ENCODE results near the gene OR5I1.

DNA sequence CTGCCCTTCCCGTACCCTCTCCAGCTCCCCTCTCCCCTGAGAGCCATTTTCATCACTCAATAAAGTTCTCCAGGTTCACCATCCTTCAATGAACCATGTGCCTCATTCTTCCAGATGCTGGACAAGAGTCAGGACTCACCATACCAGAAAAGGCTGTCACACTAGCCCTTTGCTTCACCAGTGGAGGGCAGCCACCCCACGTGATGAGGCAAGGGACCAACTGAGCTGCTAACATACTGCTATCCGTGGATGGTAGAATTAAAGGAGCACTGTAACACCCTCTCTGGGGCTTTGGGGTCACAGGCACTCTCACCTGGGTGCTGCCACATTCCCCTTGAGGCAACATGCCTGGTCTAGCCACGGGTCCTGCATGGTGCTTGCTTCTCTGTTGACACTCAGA, 13.1 kb upstream of the OR5I1 start:
- TF ChIP-seq, protein P1, sequence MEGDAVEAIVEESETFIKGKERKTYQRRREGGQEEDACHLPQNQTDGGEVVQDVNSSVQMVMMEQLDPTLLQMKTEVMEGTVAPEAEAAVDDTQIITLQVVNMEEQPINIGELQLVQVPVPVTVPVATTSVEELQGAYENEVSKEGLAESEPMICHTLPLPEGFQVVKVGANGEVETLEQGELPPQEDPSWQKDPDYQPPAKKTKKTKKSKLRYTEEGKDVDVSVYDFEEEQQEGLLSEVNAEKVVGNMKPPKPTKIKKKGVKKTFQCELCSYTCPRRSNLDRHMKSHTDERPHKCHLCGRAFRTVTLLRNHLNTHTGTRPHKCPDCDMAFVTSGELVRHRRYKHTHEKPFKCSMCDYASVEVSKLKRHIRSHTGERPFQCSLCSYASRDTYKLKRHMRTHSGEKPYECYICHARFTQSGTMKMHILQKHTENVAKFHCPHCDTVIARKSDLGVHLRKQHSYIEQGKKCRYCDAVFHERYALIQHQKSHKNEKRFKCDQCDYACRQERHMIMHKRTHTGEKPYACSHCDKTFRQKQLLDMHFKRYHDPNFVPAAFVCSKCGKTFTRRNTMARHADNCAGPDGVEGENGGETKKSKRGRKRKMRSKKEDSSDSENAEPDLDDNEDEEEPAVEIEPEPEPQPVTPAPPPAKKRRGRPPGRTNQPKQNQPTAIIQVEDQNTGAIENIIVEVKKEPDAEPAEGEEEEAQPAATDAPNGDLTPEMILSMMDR (IDR thresholded peaks at IDR 0.05; ENCODE audit: insufficient read depth, low read length): no peak
- TF ChIP-seq, protein P2, sequence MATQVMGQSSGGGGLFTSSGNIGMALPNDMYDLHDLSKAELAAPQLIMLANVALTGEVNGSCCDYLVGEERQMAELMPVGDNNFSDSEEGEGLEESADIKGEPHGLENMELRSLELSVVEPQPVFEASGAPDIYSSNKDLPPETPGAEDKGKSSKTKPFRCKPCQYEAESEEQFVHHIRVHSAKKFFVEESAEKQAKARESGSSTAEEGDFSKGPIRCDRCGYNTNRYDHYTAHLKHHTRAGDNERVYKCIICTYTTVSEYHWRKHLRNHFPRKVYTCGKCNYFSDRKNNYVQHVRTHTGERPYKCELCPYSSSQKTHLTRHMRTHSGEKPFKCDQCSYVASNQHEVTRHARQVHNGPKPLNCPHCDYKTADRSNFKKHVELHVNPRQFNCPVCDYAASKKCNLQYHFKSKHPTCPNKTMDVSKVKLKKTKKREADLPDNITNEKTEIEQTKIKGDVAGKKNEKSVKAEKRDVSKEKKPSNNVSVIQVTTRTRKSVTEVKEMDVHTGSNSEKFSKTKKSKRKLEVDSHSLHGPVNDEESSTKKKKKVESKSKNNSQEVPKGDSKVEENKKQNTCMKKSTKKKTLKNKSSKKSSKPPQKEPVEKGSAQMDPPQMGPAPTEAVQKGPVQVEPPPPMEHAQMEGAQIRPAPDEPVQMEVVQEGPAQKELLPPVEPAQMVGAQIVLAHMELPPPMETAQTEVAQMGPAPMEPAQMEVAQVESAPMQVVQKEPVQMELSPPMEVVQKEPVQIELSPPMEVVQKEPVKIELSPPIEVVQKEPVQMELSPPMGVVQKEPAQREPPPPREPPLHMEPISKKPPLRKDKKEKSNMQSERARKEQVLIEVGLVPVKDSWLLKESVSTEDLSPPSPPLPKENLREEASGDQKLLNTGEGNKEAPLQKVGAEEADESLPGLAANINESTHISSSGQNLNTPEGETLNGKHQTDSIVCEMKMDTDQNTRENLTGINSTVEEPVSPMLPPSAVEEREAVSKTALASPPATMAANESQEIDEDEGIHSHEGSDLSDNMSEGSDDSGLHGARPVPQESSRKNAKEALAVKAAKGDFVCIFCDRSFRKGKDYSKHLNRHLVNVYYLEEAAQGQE (IDR thresholded peaks at IDR 0.05; ENCODE audit: insufficient replicate concordance, low read depth): no peak
